ENCODE measurements around the gene GALNT17. TPM values are rescaled to one million over a fixed set of nuclear protein-coding genes. Genes with fewer than 3 reads are reported as not detected.
"Not testable (repeated sequence)": the region's sequence is repeated elsewhere in the genome, so short reads cannot be mapped to it uniquely, and the experiment has no call there.

GALNT17 gene
- total RNA-seq, 1 donor: not detected

DNA sequence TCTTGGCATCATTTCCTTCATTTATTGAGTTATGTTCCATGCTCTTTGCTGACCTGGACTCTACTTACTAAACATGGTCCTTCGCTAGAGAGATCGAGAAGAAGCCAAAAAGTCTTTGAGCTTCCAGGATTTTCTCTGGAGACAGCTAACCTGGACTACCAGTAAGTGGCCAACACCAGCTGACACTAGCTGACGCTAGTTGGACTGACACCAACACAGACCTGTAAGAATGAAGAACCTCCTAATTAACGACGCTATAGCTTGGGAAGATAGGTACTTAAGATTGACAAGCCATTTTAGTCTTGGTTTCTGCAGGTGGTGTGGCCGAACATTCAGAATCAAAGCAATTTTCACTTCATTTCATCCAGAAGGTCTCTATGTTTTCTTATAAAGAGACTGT lies 66.4 kb downstream of the GALNT17 start:
- no peaks in the 10 kb centered on the region for H3K4me1 ChIP-seq (ENCODE audit: insufficient read depth, low read length)
- no peaks in the 10 kb centered on the region for H3K27me3 ChIP-seq (ENCODE audit: insufficient read depth, low read length)
- no peak overlapping the region for H3K4me3 ChIP-seq (ENCODE audit: low read length)
- H3K9me3 ChIP-seq (ENCODE audit: low read depth, low read length): no peaks in the 10 kb centered on the region

DNA sequence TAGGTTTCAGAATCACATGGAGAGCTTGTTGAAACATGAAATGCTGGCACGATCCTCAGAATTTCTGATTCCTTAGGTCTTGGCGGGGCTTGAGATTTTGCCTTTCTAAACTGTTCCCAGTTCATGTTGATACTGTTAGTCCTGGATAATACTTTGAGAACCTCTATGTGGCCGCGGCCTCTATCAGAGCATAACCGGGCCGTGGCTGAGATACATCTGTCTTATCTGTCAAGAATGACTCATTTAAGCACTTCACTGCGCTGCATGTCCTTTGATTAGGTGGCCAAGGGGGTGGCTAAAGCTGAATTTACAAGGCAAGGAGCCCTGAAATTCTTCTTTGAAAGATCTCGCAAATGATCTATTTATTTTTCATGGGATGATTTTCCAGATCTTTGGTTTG lies 66.9 kb downstream of the GALNT17 start:
- Histone ChIP-seq H3K27me3 (ENCODE audit: insufficient read depth, low read length) (no peaks in the 10 kb centered on the region), H3K4me3 (ENCODE audit: low read length) (no peak overlapping the region), H3K4me1 (ENCODE audit: insufficient read depth, low read length) (no peaks in the 10 kb centered on the region), H3K9me3 (ENCODE audit: low read depth, low read length) (no peaks in the 10 kb centered on the region)

DNA sequence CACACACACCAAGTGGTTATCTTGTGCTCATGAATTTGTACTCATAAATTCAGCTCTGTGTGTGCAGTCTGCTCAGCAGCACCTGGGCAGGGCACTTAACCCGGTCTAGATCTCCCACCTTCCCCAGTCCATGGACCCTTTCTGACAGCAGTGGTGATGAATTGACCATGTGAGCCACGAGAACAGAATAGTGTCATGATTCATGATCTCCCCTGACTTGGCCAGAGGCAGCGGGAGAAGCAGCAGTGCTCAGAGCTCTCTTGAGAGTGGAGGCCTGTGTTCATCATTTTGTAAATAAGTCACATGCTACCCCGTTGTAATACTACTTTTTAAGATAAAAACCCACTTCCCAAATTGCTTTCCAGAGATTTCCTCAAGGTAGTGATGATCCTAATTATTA lies 74.2 kb downstream of the GALNT17 start:
- Histone ChIP-seq H3K9me3 (ENCODE audit: low read depth, low read length) (no peaks in the 10 kb centered on the region), H3K27me3 (ENCODE audit: insufficient read depth, low read length) (no peaks in the 10 kb centered on the region), H3K4me3 (ENCODE audit: low read length) (no peak overlapping the region), H3K4me1 (ENCODE audit: insufficient read depth, low read length) (no peaks in the 10 kb centered on the region)

DNA sequence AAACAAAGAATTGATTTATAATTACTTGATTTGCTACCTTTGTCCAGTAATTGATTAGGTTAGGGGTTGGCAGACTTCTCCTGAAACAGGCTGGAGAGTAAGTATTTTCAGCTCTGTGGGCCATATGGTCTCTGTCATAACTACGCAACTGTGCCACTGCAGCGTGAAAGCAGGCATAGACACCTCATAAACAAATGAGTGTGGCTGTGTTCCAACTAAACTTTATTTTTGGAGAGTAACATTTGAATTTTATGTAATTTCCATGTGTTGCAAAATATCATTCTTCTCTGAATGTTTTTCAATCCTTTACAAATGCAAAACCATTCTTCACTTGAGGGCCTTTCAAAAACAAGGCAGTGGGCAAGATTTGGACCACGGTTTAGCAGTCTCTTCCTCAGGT lies 76.9 kb downstream of the GALNT17 start:
- Histone ChIP-seq H3K9me3 (ENCODE audit: low read depth, low read length) (no peaks in the 10 kb centered on the region), H3K27me3 (ENCODE audit: insufficient read depth, low read length) (no peaks in the 10 kb centered on the region), H3K4me1 (ENCODE audit: insufficient read depth, low read length) (no peaks in the 10 kb centered on the region), H3K4me3 (ENCODE audit: low read length) (no peak overlapping the region)

DNA sequence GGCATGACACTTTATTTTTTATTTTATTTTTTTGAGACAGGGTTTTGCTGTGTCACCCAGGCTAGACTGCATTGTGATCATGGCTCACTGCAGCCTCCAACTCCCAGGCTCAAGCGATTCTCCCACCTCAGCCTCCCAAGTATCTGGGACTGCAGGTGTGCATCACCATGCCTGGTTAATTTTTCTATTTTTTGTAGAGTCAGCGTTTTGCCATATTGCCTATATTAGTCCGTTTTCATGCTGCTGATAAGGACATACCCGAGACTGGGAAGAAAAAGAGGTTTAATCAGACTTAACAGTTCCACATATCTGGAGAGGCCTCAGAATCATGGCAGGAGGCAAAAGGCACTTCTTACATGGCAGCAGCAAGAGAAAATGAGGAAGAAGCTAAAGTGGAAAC lies 77.5 kb downstream of the GALNT17 start:
- H3K4me3 ChIP-seq (ENCODE audit: low read length); H3K4me1 ChIP-seq (ENCODE audit: insufficient read depth, low read length); H3K9me3 ChIP-seq (ENCODE audit: low read depth, low read length); H3K27me3 ChIP-seq (ENCODE audit: insufficient read depth, low read length): not testable (repeated sequence)

DNA sequence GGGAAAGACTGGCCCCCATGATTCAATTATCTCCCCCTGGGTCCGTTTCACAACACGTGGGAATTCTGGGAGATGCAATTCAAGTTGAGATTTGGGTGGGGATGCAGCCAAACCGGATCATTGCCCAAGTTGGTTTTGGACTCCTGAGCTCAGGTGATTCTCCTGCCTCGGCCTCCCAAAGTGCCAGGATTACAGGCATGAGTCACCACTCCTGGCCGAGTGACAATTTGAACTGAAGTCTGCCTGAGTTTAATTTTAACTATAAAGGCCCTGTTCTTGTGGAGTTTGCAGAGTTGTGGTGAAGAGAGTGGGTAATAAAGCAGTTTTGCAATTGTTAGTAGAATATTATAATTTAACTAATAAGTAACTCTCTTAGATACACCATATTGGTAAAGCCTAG lies 78.3 kb downstream of the GALNT17 start:
- H3K9me3 ChIP-seq (ENCODE audit: low read depth, low read length): no peaks in the 10 kb centered on the region
- H3K4me1 ChIP-seq (ENCODE audit: insufficient read depth, low read length): no peaks in the 10 kb centered on the region
- H3K4me3 ChIP-seq (ENCODE audit: low read length): no peak overlapping the region
- no peaks in the 10 kb centered on the region for H3K27me3 ChIP-seq (ENCODE audit: insufficient read depth, low read length)

DNA sequence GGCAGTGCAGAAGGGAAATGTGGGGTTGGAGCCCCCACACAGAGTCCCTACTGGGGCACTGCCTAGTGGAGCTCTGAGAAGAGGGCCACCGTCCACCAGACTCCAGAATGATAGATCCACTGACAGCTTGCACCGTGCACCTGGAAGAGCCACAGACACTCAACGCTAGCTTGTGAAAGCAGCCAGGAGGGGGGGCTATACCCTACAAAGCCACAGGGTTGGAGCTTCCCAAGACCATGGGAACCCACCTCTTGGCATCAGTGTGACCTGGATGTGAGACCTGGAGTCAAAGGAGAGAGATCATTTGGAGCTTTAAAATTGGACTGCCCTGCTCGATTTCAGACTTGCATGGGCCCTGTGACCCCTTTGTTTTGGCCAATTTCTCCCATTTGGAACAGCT lies 80.5 kb downstream of the GALNT17 start:
- not testable (repeated sequence) for H3K27me3 ChIP-seq (ENCODE audit: insufficient read depth, low read length); H3K4me1 ChIP-seq (ENCODE audit: insufficient read depth, low read length); H3K4me3 ChIP-seq (ENCODE audit: low read length); H3K9me3 ChIP-seq (ENCODE audit: low read depth, low read length)

DNA sequence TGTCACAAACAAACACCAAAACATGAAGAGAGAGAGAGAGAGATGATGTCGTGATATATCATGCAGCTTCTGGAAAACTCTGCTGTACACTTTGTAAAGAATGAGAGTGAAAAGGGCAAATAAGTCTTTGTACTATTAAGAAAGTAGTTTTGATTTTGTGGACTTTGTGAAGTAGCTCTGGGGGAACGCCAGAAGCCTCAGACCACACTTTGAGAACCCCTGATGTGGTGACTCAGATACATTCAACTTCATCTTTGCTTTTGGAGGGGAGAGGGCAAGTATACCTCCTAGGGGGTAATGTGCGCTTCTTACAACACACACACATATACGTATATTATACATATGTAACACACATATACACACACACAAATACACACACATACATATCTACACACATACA lies 84.3 kb downstream of the GALNT17 start:
- H3K4me1 ChIP-seq (ENCODE audit: insufficient read depth, low read length): no peaks in the 10 kb centered on the region
- no peak overlapping the region for H3K4me3 ChIP-seq (ENCODE audit: low read length)
- H3K9me3 ChIP-seq (ENCODE audit: low read depth, low read length): no peaks in the 10 kb centered on the region
- no peaks in the 10 kb centered on the region for H3K27me3 ChIP-seq (ENCODE audit: insufficient read depth, low read length)

DNA sequence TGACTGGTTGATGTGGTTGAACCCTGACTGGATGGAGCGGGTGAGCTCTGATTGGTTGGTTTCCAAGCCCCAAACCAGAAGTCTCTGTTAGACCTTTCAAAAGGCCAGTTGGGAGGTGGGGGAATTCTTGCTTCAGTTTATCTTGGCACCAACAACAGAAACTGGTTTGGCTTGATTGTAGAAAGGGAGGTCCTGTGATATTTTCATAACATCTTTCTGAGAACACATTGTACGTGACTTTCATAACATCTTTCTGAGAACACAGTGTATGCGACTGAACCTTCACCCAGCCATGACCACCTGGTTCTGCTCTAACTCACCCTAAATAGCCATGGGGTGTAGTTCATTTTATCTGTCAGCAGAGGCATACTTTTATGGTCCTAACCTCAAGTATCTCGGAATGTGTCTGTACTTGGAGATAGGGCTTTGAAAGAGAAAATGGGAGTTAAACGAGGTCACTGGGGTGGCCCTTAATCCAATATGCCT lies 88.3 kb downstream of the GALNT17 start:
- Histone ChIP-seq H3K4me1 (ENCODE audit: insufficient read depth, low read length) (no peaks in the 10 kb centered on the region), H3K9me3 (ENCODE audit: low read depth, low read length) (no peaks in the 10 kb centered on the region), H3K27me3 (ENCODE audit: insufficient read depth, low read length) (no peaks in the 10 kb centered on the region), H3K4me3 (ENCODE audit: low read length) (no peak overlapping the region)

DNA sequence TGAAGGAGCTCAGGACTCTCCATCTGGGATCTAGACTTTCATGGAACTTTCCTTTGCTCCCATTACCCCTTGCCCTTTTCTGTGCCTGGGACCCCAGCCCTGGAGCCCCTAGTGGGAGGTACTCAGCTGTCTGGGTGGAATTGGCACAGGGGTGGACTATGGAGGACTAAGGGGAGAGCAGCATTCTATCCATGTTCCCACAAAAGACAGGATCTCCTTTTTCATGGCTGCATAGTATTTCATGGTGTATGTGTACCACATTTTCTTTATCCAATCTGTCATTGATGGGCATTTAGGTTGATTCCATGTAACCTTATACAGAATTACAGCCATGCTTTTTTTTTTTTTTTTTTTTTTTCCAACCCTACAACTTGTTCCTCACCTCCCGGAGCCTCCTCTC lies 89.1 kb downstream of the GALNT17 start:
- Histone ChIP-seq H3K9me3 (ENCODE audit: low read depth, low read length) (no peaks in the 10 kb centered on the region), H3K4me1 (ENCODE audit: insufficient read depth, low read length) (no peaks in the 10 kb centered on the region), H3K27me3 (ENCODE audit: insufficient read depth, low read length) (no peaks in the 10 kb centered on the region), H3K4me3 (ENCODE audit: low read length) (no peak overlapping the region)

DNA sequence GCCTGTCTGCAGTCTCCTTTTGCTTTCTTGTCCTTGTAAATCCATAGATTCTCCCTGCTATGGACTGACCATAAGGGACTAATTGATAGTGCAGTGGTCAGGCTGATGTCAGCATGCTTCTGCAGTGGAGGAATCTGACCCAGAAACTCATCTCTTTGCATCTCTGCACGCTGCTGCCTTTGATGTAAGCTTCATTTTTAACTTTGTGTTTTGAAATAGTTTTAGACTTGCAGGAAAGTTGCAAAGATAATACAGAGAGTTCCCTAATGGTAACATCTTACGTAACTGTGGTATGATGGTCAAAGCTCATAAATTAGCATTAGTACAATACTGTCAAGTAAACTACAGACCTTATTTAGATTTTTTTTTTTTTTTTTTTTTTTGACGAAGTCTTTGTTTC lies 89.6 kb downstream of the GALNT17 start:
- no peaks in the 10 kb centered on the region for H3K27me3 ChIP-seq (ENCODE audit: insufficient read depth, low read length)
- no peak overlapping the region for H3K4me3 ChIP-seq (ENCODE audit: low read length)
- no peaks in the 10 kb centered on the region for H3K4me1 ChIP-seq (ENCODE audit: insufficient read depth, low read length)
- no peaks in the 10 kb centered on the region for H3K9me3 ChIP-seq (ENCODE audit: low read depth, low read length)

DNA sequence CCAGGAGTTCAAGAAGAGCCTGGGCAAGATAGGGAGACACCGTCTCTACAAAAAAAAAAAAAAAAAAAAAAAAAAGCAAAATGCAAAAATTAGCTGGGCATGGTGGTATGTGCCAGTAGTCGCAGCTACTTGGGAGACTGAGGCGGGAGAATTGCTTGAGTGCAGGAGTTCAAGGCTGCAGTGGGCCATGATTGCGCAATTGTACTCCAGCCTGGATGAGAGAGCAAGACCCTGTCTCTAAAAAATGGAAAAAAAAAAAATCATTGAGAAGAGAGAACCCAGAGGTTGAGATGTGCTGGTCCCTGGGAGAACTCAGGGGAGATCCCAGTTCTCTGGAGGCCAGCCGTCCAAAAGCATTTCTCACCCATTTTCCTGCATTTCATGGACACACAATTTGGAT lies 95.2 kb downstream of the GALNT17 start:
- Histone ChIP-seq H3K4me3 (ENCODE audit: low read length) (no peak overlapping the region), H3K4me1 (ENCODE audit: insufficient read depth, low read length) (no peaks in the 10 kb centered on the region), H3K9me3 (ENCODE audit: low read depth, low read length) (no peaks in the 10 kb centered on the region), H3K27me3 (ENCODE audit: insufficient read depth, low read length) (no peaks in the 10 kb centered on the region)

DNA sequence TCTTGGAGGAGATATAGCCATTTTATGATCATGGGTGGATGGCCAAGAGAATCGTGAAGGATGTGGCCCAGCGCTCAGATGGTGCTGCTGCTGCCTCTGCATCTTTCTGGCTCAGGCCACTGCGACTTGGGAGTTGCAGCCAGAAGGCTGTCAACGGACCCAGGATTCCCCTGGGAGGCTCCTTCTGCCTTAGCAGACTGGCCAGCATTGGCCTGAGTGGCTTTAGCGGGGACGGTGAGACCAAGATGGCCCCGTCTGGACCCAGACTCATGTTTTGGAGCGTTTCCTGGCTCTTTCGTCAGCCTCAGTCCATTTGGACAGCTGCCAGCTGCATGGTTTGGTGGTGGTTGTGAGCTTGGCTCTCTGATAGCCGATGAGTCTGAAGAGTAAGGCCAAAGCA lies 97.2 kb downstream of the GALNT17 start:
- no peaks in the 10 kb centered on the region for H3K4me1 ChIP-seq (ENCODE audit: insufficient read depth, low read length)
- no peaks in the 10 kb centered on the region for H3K27me3 ChIP-seq (ENCODE audit: insufficient read depth, low read length)
- no peak overlapping the region for H3K4me3 ChIP-seq (ENCODE audit: low read length)
- no peaks in the 10 kb centered on the region for H3K9me3 ChIP-seq (ENCODE audit: low read depth, low read length)

DNA sequence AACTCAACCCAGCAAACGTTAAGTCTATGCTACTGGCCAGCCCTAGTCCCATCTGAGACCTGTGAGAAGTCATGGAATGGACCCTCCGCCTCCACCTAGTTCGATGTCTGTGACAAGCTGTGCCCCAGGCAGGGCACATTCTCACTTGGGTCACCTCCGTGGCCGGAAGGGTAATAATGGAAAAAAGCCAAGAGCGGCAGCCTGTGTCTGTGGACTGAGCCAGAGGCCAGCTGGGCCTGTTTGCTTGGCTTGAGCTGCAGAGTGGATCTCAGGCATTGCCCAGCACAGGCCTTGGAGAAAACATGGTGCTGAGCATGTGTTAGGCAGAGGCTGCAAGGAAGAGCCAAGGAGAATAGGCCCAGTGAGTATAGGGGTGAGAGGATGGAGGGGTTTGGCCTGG lies 97.8 kb downstream of the GALNT17 start:
- Histone ChIP-seq H3K9me3 (ENCODE audit: low read depth, low read length) (no peaks in the 10 kb centered on the region), H3K4me1 (ENCODE audit: insufficient read depth, low read length) (no peaks in the 10 kb centered on the region), H3K27me3 (ENCODE audit: insufficient read depth, low read length) (no peaks in the 10 kb centered on the region), H3K4me3 (ENCODE audit: low read length) (no peak overlapping the region)

DNA sequence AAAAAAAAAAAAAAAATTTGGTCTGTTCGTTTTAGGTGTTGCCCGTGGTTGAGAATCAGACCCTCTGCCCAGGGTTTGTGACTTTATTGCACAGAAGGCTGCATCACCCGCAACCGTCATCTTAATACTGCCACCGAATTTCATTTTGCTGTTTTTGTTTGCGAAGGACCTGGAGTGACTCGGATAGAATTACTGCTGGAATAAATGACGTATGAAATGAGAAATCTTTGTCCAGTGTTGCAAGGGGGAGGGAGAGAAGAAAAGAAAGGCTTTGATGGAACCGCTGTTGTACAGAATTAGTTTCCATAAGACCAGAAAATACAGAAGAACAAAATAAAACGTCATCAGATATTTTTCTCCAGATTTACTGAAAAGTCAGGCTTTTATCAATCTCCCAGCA lies 103.3 kb downstream of the GALNT17 start:
- no peaks in the 10 kb centered on the region for H3K27me3 ChIP-seq (ENCODE audit: insufficient read depth, low read length)
- no peaks in the 10 kb centered on the region for H3K4me1 ChIP-seq (ENCODE audit: insufficient read depth, low read length)
- H3K4me3 ChIP-seq (ENCODE audit: low read length): no peak overlapping the region
- H3K9me3 ChIP-seq (ENCODE audit: low read depth, low read length): no peaks in the 10 kb centered on the region

DNA sequence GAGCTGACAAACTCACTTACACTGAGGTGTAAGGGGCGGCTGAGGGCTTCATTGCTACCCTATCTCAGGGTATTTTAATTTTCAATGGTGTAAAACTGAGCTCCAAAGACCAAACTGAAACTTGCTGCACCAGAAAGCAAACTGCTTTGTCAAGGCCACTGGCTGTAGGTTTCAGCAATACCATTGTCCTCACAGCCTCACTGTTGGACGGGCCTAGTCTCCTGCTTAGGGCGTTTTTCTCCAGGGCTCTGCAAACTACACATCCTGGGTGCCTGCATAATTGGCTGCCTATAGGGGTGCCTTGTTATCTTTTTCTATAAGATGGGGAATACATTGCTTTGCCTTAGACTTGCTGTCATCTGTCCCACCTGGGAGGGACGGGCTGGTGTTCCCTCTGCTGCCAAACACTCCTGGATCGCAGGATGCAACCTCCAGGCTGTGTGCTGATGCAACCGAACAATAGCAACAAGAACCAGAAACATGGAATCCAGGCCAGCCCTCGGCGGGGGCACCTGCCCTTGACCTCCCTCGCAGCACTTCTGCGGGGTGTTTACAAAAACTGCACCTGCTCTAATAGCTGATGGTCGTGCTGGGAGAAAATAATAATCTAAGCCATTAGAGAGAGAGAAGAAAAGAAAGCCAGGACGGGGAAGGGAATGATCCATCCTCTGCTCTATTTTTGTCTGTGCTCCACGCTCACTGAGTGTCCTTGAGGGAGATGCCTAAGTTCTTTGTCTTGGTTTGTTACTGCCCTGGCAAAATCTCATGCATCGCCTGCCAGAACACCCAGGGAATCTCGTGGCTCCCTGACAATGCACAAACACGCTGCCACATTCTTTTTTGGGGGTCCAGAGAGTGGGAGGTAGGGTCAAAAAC lies 104.5 kb downstream of the GALNT17 start:
- H3K4me1 ChIP-seq (ENCODE audit: insufficient read depth, low read length): no peaks in the 10 kb centered on the region
- no peaks in the 10 kb centered on the region for H3K27me3 ChIP-seq (ENCODE audit: insufficient read depth, low read length)
- no peak overlapping the region for H3K4me3 ChIP-seq (ENCODE audit: low read length)
- no peaks in the 10 kb centered on the region for H3K9me3 ChIP-seq (ENCODE audit: low read depth, low read length)

All from mononuclear cell (primary cell).